Measurements from ENCODE around the gene SORBS1.

DNA sequence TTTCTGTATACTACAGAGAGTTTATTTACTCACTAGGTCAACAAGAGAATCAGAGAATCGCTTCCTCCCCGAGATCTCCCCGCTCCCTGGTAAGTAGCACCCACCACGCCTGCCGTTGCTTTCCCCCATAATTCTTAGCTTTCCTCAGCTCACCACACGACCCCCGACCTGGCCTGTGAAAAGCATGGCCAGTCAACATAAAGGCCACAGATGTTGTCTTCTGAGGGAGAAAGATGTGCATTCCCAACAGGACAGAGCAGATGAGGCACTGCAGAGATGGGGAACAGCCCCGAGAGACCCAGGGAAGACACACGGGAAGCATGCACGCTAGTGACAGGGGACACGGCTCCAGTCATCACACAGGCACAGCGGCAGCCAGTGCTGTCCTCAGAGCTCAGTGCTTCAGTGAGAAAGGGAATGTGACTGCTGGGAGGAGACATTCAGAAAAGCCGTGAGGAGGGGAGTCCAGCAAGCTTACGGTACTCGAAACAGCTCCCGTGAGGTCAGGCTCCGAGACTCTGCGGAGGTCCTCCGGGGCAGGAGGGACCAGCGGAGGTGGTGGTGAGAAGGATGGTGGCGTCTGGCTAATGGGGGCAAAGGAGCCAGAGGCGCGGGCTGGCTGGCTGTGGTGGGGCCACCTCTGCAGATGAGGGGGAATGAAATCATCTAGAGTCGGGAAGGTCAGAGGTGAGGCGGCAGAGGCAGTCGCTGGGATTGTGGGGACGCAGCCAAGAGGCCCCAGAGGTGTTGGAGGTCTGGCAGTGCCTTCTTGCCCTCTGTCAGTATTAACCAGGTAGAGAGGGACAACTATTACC is 146.9 kb downstream of the SORBS1 start:
- no peak for TF ChIP-seq EZH2phosphoT487 (IDR thresholded peaks at IDR 0.05; ENCODE audit: borderline replicate concordance, low read depth, low read length)
- TF ChIP-seq, protein P1, sequence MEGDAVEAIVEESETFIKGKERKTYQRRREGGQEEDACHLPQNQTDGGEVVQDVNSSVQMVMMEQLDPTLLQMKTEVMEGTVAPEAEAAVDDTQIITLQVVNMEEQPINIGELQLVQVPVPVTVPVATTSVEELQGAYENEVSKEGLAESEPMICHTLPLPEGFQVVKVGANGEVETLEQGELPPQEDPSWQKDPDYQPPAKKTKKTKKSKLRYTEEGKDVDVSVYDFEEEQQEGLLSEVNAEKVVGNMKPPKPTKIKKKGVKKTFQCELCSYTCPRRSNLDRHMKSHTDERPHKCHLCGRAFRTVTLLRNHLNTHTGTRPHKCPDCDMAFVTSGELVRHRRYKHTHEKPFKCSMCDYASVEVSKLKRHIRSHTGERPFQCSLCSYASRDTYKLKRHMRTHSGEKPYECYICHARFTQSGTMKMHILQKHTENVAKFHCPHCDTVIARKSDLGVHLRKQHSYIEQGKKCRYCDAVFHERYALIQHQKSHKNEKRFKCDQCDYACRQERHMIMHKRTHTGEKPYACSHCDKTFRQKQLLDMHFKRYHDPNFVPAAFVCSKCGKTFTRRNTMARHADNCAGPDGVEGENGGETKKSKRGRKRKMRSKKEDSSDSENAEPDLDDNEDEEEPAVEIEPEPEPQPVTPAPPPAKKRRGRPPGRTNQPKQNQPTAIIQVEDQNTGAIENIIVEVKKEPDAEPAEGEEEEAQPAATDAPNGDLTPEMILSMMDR (conservative IDR thresholded peaks at IDR 0.05; ENCODE audit: low read length) = no peak
